HG02610 (cell line): ENCODE measurements around the gene VAPA.
A peak's percentile ranks its signal among the peaks of the same experiment; 100 is the strongest.
"Not testable (repeated sequence)": the region's sequence is repeated elsewhere in the genome, so short reads cannot be mapped to it uniquely, and the experiment has no call there.

ENCODE experiments used
- ATAC-seq: cut with Tn5 transposase; IDR thresholded peaks from one replicate; pipeline ENCODE4 v1.9.1; 2021; ENCODE audit warnings: mild to moderate bottlenecking, moderate library complexity; ENCODE audit not compliant: unreplicated experiment

The VAPA gene

DNA sequence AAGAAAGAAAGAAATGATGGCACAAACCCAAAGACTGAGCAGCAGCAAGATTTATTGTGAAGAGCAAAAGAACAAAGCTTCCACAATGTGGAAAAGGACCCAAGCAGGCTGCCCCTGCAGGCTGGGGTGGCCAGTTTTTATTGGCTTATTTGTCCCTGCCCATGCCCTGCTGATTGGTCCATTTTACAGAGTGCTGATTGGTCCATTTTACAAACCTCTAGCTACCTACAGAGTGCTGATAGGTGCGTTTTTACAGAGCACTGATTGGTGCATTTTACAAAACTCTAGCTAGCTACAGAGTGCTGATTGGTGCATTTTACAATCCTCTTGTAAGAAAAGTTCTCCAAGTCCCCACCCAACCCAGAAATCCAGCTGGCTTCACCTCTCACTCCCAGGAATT, 1.5 kb upstream of the VAPA start:
- not testable (repeated sequence) for ATAC-seq

DNA sequence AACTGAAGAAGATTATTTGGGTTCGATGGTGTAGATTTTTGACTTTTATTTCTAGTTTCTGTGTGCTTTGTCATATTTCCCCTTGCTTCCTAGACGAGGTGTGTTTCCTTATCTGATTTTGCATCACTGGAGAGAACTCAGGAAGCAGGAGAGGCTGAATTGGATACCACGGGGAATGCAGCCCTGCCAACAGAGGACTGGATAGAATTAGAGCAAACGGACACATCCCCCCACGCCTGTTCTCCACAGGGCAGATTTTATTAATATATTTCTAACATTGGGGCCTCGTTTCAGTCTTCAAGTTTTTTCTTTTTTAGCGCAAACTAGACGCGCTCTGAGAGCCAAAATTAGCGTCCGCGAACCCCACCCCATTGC, 678 bp upstream of the VAPA start:
- ATAC-seq, result no peak

DNA sequence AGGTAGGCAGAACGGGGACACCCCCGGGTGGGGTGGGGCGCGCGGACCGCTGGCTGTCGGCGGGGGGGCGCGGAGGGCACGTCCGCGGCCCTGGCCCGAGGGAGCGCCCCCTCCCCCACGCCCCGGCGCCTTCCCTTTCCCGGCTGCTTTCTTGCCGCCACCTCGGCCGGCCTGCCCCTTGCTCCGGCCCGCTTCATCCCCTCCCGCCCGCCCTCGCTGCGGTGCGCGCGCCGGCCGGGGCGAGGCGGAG, 443 bp downstream of the VAPA start:
- ATAC-seq, result no peak

DNA sequence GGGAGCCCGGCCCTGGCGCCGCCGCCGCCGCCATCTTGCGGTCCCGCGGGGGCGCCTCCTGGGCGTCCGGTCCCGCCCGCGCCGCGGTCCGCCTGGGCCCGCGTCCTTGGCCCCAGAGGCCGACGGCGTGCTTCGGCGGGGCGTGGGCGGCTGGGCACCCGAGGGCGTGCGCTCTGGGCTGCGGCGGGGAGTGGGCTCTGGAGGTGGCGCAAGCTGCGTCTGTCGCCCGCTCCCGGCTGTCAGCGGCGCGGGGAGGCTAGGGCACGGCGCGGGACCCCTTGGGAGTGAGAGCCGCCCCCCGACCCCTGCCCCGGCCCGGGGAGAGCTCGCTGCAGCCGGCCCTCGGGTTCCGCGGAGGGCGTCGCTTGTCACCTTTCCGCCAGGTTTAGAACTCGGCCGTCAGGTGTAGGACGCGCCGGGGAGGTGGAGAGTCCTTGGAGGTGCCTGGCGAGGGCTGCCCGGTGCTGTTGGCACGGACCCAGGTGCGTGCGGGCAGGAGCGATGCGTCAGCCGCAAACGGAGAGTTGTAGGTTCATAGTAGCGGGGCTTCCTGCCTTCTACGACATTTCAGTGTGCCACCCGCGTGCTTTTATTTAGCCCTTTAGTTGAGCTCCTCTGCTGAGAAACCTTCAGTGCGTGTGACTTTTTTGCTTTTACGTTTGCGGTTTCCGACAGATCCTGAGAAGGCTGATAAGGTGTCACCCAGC, 921 bp downstream of the VAPA start:
- peak; percentile 23 for ATAC-seq

DNA sequence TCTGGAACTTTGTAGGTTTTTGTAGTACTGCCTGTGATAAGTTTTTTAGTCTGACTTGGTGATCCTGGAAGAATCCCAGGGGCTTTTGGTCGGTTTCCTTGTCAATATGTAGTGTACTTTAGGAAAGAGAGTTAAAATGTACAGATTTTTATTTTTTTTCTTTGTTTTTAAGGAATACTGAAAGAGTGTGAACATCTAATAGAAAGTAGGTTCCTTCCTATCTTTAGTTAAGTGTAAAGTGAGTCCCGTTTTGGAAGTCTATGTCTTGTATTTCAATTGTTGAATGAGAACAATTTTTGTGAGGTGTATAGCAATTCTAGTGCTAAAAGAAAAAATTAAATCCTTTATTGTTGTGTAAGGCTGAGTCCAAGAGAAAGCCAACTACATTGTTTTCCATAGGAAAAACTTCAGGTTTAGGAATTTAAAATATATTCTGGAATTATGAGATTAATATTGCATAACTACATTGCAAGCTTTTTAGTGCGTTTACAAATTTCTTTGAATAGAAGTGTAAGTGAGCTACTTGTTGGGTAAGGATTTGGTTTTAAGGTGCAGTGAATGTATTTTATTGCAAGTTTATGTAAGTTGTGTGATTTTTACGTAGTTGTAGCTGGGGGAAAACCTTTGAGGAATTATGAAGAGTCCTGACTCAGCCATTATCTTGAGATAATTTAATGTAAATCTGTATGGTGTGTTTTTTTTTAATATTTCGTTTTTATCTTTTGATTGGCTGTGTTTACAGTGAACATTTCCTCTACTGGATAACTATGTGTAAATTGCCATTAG, 1.7 kb downstream of the VAPA start:
- ATAC-seq, result no peak

DNA sequence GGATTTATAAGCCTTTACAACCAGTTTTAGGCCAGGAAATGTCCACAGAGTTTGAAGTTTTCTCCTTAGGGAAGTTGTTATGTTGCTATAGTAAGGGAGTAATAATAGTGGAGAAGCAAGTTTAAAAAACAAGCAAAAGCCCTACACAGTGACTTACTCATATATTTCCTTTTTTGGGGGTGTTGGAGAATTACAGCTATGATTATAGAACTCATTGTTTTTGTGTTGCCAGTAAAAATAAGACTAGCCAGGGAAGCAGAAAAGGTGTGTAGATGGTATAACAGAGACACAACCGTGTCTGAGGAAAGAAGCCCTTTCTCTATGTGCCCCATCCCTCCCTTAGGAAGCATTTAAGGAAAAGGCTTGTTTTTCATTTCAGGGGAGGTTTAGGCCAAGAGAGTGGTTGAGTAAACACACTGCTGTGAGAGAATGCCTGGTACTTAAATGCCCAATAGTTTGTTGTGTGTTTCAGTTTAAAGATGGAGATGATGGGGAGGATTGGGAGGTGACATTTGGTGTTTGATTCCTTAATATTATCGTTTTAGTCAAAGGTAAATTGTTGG, 2.3 kb downstream of the VAPA start:
- ATAC-seq, result no peak

DNA sequence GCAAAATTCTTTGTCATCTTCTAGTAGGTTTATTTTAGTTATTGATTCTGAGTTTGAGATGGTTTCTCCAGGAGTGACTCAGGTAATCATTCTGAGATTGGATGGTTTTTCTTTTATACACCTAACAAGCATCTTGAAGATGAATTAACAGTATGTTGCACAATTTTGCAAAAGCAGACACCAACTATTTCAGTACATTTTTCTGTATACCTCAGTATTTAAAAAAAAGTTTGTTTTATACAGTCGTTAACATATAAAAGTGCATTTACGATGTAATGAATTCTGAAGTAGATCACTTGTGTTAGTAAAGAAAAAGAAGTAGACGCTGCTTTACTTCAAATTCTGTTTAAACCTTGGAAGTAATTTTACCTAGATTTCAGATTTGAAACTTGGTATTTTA, 3.0 kb downstream of the VAPA start:
- ATAC-seq, result no peak

DNA sequence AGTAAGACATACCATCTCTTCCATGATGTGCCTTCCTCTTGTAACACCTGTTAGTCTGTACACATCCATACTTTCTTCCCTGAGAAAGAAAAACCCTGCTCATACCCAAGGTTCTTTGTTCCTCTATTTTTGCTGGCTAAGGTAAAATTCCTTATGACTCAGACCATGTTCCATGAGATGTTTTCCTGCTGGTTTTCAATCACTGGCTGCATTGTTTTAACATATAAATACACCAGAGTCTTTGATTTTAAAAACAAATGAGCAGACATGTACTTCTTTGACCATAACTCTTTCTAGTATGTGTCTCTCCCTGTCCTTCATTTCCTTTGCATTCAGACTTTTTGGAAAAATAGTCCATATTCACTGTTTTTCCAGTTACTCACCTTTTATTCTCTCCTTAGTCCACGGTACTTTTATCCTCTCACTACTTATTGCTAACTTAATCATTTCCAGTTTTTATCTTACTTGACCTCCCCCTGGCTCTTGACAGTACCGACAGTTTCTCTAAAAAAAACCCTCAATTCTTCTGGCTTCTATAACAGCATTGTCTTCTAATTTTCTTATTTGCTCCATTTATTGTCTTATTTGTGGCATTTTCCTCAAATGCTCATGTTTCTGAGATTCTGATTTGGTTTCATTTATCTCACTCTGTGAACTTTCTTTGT, 4.3 kb downstream of the VAPA start:
- ATAC-seq, result no peak

DNA sequence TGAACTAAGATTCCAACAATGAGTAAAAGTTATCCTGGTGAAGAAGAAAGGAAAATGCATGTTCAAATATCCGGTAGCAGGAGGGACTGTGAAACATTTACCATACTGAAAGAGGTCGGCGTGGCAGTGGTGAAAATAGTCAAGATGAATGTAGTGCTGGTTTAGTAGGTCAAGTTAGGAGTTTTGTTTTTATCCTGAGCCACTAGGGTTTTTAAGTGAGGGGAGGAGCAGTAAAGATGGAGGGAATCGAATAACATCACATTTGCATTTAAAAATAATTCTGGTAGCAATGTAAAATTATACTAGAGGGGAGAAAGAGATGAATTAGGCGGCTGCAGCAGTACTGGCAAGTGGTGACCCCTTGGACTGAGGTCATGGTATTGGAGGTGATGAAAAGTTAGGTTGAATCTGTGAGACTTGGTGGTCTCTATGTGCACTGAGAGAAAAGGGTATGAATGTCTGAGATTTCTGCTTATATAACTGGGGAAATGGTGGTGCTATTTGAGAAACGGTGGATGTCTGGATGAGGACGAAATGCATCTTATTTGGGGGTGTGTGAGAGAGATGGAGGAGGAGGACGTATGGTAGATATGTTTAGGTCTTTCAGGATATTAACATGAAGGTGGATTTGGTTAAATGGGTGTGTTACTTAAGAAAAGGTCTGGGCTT, 5.9 kb downstream of the VAPA start:
- no peak for ATAC-seq

DNA sequence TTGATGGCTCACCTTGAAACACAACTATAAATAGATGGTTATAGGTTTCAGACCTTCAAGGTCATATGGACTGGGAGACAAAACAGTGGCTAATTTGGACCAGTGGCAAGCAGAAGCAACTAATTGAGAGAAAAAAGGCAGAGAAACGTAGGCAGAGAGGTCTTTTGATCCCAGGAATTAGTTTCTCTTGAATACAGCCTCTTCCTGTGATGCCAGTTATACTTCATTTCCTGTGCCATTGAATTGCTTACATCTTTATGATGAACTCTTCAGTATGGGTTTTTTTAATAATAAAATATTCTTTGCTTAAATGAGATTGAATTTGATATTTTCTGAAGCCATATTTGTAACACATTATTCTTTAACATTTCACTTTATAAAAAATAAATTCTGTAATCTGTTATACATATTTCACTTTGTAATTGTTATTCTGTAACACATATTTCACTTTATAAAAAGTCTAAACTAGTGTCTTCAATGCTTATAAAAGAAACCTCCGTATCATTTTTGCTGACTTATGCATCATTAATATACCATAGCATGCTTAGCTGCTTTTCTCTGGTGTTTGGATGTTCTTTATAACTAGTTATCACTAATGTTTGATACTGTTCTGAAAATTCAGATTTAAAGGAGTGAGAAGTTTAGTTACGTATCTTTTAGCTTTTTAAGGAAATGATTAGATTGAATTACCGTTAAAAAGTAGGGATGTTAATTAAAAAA, 8.9 kb downstream of the VAPA start:
- no peak for ATAC-seq

DNA sequence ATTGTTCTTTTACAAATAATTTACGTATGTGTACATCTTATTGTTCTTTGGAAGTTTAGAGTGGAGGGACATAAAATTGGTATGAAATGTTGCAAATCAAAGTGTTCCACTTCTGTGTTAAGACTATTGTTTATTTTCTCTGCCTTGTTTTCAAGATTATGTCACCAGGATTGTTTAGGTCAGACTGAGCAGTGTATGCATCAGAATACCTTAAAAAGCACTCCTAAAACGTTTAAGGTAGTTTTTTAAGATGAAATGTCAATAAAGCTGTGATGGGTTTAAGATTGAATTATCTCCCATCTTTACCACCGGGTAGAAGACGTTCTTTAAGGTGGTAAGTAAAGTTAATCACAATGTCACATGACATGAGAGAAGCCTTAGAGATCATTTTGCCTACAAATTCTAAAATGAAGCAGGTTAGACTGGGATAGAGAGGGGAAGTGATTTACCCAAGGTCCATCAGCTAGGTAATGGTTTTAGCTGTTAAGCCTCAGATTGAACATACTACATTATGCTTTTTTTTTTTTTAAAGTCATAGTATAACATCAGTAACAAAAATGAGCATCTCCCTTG, 10.6 kb downstream of the VAPA start:
- ATAC-seq, result no peak

DNA sequence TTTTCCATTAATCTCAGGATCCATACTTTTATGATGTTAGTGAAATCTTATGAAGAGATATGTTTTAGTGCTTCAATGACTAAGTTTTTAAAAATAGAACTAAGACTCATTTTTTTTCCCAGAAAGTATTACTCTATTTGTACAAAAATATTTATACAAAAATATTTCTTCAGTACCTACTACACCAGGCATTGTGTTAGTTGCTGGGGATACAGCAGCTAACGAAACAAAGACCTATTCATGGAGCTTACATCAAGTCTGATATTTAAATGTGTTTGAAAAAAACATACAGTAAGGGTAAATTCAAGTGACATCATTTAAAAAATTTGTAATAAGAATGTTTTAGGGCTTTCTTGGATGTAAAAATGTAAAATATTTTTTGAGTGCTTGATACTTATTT, 11.6 kb downstream of the VAPA start:
- ATAC-seq, result no peak

DNA sequence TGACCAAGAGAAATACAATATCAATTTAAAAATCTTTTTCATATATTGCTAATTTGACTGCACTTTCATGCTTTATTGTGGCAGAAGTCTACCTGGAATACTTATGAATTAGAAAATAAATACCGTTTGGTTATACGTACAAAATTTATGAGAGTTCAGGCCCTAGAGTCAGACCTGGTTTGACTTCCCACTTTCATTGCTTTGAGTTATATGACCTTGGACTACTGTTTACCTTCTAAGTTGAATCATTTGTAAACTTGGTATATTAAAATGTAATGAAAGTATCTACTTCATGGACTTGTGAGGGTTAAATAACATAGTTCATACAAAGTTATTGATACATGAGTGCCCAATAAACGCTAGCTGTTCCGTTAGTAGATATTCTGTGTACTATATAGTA, 12.0 kb downstream of the VAPA start:
- no peak for ATAC-seq

DNA sequence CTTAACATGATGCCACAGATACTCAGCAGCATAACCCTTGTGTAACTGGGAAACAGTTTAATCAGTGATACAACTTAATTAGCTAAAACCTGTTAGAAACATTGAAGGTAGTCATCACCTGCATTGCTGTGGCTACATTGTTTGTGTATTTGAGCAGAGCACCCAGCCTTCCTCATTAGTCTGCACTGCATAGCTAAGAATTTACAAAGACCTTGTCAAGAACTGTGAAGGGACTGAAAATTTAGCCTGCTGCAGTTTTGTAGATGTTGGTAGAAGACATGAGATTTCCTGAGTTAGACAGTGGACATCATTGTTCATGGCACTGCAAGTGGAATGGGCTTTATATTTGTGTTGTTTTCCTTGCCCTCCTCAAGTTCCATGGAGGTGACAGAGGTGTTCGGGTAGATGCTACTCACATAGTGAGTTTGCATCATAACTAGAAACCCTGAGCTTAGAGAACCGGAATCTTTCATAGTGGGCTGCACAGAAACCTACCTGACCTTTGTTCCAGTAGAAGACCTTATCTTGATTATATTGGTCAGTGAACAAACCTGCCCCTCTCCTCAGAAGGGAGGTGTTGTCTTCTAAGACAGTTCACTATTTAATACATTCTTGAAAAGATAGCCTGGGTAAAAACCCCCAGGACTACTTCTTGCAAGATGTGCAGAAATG, 12.5 kb downstream of the VAPA start:
- ATAC-seq, result no peak

DNA sequence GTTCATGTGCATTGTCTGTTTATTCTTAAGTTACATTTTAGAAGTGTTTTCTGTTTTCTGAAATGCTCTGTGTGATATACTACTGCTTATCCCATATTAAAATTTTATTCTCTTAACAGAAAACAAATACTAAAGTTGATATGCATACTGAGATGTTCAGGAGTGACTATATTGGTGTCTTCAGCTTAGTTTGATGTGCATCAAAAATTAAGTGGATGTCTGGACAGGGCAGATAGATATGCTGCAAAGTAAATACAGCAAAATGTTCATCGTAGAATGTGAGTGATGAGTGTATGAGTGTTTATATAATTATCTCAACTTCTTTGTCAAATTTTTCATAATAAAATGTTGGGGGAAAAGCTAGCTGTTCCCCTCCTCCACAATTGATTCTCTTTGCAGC, 13.2 kb downstream of the VAPA start:
- ATAC-seq, result no peak

DNA sequence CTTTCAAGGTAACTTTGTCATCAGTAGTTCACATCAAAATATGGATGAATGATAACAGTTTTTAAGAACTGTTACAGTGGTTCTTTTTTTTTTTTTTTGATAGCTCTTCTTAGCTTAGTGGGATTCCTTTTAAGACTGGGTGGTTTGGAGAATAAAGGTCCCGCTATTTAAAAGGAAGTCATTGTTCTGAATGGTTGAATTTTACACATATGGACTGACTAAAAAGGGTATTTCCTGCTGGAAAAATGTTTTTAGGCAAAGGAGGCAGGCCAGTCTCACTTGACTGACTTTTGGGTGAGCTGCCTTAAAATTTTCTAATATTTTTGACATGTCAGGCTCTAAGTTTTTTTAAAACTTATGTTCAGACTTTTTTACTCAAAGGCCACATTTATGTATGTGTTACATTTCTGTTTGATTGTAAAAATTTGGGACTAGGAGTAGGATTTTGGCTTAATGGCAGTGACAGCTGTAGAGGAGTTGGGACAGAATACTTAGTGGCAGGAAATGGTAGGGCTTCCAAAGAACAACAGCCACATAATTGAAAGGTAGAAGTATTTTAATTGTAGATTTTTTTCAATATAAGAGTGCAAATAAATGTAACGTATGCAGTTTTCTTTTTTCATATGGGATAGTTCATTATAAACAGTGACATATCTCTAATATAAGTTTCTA, 13.7 kb downstream of the VAPA start:
- no peak for ATAC-seq

DNA sequence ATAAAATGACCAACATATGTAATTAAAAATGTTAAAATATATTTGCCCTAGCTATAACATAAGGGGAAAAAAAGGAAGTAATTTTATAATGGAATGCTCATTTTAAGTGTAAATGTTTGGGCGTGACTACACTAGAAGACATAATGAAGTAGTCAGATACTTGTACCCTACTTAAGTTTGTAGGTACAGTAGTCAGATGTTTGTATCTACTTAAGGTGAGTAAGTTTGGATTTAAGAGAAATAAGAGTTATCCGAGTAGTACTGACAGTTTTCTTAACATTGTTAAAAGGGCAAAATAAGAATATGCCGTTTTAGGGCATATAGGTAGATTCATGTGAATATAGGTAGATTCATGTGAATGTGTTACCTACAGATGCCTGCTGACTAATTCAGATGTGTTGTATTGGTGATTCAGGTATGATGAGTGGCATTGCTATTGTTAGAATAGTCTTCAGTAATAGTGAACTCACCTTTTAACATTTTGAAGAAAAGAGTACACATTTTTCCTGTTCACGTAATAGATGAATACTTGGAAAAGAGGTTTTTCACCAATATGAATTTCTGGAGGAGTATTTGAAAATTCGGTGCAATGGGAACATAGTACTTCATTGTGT, 14.9 kb downstream of the VAPA start:
- no peak for ATAC-seq

DNA sequence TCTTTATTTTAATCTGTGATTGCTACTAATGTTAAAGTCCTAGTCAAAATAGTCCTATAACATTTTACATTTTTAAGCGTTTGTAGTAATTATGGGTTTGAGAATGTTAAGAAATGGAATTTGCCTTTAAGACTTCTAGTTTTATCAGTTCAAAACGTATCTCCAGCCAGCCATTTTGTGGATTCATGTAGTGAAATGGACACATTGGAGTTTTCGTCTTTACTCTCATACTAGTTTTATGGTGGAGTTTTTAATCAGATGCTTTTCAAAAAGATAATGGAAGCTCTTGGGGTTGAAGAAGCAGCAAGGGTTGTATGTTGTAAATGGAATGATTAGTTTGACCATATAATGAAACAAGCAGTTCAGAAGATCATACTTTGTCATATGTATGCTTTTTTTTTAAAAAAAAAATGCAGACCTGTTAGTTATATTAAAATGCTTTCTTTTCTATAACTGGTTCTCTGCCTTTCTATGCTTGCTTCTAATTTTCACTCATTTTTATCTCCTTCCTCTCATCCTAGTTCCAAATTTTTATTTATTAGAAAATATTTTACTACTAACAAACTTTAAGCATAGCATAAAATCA, 16.6 kb downstream of the VAPA start:
- no peak for ATAC-seq

DNA sequence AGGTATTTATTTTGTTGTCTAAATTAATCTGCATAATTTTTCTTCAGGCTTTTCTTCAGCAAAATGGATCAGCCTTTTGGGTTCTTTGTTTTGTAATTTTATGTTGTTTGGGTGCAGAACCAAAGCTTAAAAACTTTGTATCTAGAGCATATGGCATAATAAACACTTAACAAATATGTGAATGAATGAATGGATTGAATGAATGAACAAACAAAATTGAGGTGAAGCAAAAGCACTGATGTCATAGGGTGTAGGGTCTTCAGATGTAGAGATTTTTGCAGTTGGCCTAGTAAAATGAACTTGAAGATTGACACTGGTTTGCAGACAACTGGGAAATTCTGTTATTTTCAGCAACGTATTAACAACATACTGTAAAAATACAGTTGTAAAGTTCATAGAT, 17.3 kb downstream of the VAPA start:
- no peak for ATAC-seq
